ENCODE data around the gene SGCB.

The SGCB gene

DNA sequence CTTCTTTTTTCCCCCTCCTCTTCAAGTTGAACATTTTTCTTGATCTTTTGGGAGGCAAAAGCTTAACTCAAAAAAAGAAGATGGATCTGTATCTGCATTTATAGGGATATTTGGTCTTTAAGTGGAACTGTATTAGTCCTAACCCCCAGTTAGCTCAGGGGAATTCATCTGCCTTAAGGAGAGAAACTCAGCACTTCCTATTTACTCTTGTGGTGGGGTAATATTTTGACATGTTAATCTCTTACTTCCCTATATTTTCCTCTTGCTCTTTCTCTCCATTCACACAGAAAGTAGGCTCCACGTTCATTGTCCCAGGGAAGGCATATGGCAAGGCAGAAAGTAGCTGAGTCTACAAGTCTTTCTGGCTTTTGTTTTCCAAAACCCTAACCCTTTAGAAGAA lies 23.2 kb downstream of the SGCB start:
- Histone ChIP-seq H3K9me3 (ENCODE audit: insufficient read depth, low read length) (no peaks in the 10 kb centered on the region), H3K27me3 (ENCODE audit: low read length) (no peaks in the 10 kb centered on the region), H3K79me2 (ENCODE audit: insufficient read depth, low read length) (no peaks in the 10 kb centered on the region), H3K36me3 (ENCODE audit: low read length) (no peaks in the 10 kb centered on the region), H3K27ac (ENCODE audit: low read depth, low read length) (no peak overlapping the region), H3K4me2 (ENCODE audit: low read depth, low read length, poor library complexity, severe bottlenecking) (no peak overlapping the region), H3K9ac (ENCODE audit: low read length) (no peak overlapping the region), H3K4me3 (ENCODE audit: insufficient read depth, low read length, poor library complexity, severe bottlenecking) (no peak overlapping the region), H3K9me2 (replicated peaks; ENCODE audit: insufficient read depth, low read length) (no peaks in the 10 kb centered on the region), H3F3A (ENCODE audit: insufficient read depth) (no peaks in the 10 kb centered on the region), H2AFZ (ENCODE audit: low read depth, low read length, severe bottlenecking) (no peak overlapping the region), H4K20me1 (ENCODE audit: low read depth, low read length) (no peaks in the 10 kb centered on the region)
- TF ChIP-seq EZH2phosphoT487 (conservative IDR thresholded peaks at IDR 0.05; ENCODE audit: low read length), result no peak
- TF ChIP-seq, protein P1, sequence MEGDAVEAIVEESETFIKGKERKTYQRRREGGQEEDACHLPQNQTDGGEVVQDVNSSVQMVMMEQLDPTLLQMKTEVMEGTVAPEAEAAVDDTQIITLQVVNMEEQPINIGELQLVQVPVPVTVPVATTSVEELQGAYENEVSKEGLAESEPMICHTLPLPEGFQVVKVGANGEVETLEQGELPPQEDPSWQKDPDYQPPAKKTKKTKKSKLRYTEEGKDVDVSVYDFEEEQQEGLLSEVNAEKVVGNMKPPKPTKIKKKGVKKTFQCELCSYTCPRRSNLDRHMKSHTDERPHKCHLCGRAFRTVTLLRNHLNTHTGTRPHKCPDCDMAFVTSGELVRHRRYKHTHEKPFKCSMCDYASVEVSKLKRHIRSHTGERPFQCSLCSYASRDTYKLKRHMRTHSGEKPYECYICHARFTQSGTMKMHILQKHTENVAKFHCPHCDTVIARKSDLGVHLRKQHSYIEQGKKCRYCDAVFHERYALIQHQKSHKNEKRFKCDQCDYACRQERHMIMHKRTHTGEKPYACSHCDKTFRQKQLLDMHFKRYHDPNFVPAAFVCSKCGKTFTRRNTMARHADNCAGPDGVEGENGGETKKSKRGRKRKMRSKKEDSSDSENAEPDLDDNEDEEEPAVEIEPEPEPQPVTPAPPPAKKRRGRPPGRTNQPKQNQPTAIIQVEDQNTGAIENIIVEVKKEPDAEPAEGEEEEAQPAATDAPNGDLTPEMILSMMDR (IDR thresholded peaks at IDR 0.05; ENCODE audit: insufficient read depth, low read length, poor library complexity, severe bottlenecking), result no peak

DNA sequence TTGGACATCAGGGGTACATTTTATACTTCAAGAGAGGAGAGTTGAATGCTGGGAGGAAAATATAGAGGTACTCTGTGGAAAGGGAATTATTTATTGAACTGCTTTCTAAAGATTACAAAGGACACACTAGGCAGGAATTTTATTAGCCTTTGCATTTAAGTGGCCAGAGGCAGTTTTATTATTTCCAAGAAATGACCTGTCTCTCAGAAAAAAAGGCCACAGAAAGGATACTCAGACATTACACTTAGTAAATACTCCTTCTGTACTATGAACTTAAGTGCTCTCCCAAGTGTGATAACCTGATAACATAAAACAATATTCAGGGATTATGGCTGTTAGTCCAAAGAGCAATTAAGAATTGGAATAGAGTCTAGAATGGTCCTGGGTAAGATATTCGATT lies 25.4 kb downstream of the SGCB start:
- no peak overlapping the region for H3K9ac ChIP-seq (ENCODE audit: low read length)
- no peaks in the 10 kb centered on the region for H4K20me1 ChIP-seq (ENCODE audit: low read depth, low read length)
- H3K4me2 ChIP-seq (ENCODE audit: low read depth, low read length, poor library complexity, severe bottlenecking), result no peak overlapping the region
- no peaks in the 10 kb centered on the region for H3K9me2 ChIP-seq (replicated peaks; ENCODE audit: insufficient read depth, low read length)
- no peak overlapping the region for H2AFZ ChIP-seq (ENCODE audit: low read depth, low read length, severe bottlenecking)
- TF ChIP-seq, protein P1 (IDR thresholded peaks at IDR 0.05; ENCODE audit: insufficient read depth, low read length, poor library complexity, severe bottlenecking), result no peak
- TF ChIP-seq EZH2phosphoT487 (conservative IDR thresholded peaks at IDR 0.05; ENCODE audit: low read length), result no peak
- no peaks in the 10 kb centered on the region for H3K79me2 ChIP-seq (ENCODE audit: insufficient read depth, low read length)
- no peak overlapping the region for H3K27ac ChIP-seq (ENCODE audit: low read depth, low read length)
- H3K36me3 ChIP-seq (ENCODE audit: low read length), result no peaks in the 10 kb centered on the region
- H3K9me3 ChIP-seq (ENCODE audit: insufficient read depth, low read length), result no peaks in the 10 kb centered on the region
- no peaks in the 10 kb centered on the region for H3K27me3 ChIP-seq (ENCODE audit: low read length)
- no peak overlapping the region for H3K4me3 ChIP-seq (ENCODE audit: insufficient read depth, low read length, poor library complexity, severe bottlenecking)
- H3F3A ChIP-seq (ENCODE audit: insufficient read depth), result no peaks in the 10 kb centered on the region

DNA sequence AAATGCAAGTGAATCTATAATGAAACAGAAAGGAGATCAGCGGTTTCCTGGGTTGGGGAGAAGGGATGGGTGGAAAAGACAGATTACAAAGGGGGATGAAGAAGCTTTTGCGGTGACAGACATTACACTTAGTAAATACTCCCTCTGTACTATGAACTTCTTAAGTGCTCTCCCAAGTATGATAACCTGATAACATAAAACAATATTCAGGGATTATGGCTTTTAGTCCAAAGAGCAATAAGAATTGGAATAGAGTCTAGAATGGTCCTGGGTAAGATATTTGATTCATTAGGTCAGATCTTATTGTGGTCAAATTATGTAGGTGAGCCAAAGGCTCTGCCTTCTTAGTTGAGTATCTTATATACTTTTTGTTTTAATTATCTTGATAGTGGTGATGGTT lies 27.1 kb downstream of the SGCB start:
- no peak overlapping the region for H2AFZ ChIP-seq (ENCODE audit: low read depth, low read length, severe bottlenecking)
- no peak overlapping the region for H3K27ac ChIP-seq (ENCODE audit: low read depth, low read length)
- H3K79me2 ChIP-seq (ENCODE audit: insufficient read depth, low read length), result no peaks in the 10 kb centered on the region
- H3K9me2 ChIP-seq (replicated peaks; ENCODE audit: insufficient read depth, low read length), result no peaks in the 10 kb centered on the region
- no peak overlapping the region for H3K4me3 ChIP-seq (ENCODE audit: insufficient read depth, low read length, poor library complexity, severe bottlenecking)
- TF ChIP-seq, protein P1 (IDR thresholded peaks at IDR 0.05; ENCODE audit: insufficient read depth, low read length, poor library complexity, severe bottlenecking), result no peak
- no peak for TF ChIP-seq EZH2phosphoT487 (conservative IDR thresholded peaks at IDR 0.05; ENCODE audit: low read length)
- H4K20me1 ChIP-seq (ENCODE audit: low read depth, low read length), result no peaks in the 10 kb centered on the region
- H3K27me3 ChIP-seq (ENCODE audit: low read length), result no peaks in the 10 kb centered on the region
- H3K36me3 ChIP-seq (ENCODE audit: low read length), result no peaks in the 10 kb centered on the region
- no peak overlapping the region for H3K9ac ChIP-seq (ENCODE audit: low read length)
- no peaks in the 10 kb centered on the region for H3K9me3 ChIP-seq (ENCODE audit: insufficient read depth, low read length)
- H3F3A ChIP-seq (ENCODE audit: insufficient read depth), result no peaks in the 10 kb centered on the region
- no peak overlapping the region for H3K4me2 ChIP-seq (ENCODE audit: low read depth, low read length, poor library complexity, severe bottlenecking)

Data from SU-DHL-6 (cell line).